ENCODE data around the gene BEND3.

DNA sequence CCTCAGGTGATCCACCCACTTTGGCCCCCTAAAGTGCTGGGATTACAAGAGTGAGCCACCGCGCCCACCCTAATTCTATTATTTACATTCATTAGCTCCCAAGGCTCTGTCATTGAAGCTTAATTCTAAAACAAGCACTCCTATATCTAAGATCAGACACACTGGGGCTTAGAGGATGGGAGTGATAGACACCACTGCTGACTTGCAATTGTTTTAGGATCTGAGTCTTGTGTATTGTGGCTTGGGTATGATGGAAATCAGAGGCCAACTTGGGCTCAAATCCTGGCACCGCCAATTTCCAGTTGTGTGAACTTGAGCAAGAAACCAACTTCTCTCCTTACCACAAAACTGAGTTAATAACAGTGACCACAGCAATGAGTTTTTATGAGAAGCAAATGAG, 52.6 kb downstream of the BEND3 start:
- no peak for TF ChIP-seq MAZ (IDR thresholded peaks at IDR 0.05; ENCODE audit: borderline replicate concordance, low read depth, low read length)
- TF ChIP-seq NR3C1 (IDR thresholded peaks at IDR 0.05) = no peak
- TF ChIP-seq, protein P1, sequence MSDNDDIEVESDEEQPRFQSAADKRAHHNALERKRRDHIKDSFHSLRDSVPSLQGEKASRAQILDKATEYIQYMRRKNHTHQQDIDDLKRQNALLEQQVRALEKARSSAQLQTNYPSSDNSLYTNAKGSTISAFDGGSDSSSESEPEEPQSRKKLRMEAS (IDR thresholded peaks at IDR 0.05) = no peak
- TF ChIP-seq, protein P2, sequence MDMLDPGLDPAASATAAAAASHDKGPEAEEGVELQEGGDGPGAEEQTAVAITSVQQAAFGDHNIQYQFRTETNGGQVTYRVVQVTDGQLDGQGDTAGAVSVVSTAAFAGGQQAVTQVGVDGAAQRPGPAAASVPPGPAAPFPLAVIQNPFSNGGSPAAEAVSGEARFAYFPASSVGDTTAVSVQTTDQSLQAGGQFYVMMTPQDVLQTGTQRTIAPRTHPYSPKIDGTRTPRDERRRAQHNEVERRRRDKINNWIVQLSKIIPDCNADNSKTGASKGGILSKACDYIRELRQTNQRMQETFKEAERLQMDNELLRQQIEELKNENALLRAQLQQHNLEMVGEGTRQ (IDR thresholded peaks at IDR 0.05) = no peak
- no peak for TF ChIP-seq RFX5 (IDR thresholded peaks at IDR 0.05)
- TF ChIP-seq, protein P3, sequence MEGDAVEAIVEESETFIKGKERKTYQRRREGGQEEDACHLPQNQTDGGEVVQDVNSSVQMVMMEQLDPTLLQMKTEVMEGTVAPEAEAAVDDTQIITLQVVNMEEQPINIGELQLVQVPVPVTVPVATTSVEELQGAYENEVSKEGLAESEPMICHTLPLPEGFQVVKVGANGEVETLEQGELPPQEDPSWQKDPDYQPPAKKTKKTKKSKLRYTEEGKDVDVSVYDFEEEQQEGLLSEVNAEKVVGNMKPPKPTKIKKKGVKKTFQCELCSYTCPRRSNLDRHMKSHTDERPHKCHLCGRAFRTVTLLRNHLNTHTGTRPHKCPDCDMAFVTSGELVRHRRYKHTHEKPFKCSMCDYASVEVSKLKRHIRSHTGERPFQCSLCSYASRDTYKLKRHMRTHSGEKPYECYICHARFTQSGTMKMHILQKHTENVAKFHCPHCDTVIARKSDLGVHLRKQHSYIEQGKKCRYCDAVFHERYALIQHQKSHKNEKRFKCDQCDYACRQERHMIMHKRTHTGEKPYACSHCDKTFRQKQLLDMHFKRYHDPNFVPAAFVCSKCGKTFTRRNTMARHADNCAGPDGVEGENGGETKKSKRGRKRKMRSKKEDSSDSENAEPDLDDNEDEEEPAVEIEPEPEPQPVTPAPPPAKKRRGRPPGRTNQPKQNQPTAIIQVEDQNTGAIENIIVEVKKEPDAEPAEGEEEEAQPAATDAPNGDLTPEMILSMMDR (IDR thresholded peaks at IDR 0.05) = no peak
